ENCODE data around the gene LONP2.
A peak's percentile ranks its signal among the peaks of the same experiment; 100 is the strongest.

The LONP2 gene

GRCh38 chr16:48244080-48244862, at the start of gene LONP2:
Gene LONP2, plus strand, starts transcription at chr16:48244300. Its CDS starts 89 bp downstream, at chr16:48244389.
- in situ Hi-C loops (cut with MboI; ENCODE audit: low pct_unique_long_range_greater_than_20kb, low sequenced_read_pairs) = no loop called here
- DNase-seq = peak; percentile 91

DNA sequence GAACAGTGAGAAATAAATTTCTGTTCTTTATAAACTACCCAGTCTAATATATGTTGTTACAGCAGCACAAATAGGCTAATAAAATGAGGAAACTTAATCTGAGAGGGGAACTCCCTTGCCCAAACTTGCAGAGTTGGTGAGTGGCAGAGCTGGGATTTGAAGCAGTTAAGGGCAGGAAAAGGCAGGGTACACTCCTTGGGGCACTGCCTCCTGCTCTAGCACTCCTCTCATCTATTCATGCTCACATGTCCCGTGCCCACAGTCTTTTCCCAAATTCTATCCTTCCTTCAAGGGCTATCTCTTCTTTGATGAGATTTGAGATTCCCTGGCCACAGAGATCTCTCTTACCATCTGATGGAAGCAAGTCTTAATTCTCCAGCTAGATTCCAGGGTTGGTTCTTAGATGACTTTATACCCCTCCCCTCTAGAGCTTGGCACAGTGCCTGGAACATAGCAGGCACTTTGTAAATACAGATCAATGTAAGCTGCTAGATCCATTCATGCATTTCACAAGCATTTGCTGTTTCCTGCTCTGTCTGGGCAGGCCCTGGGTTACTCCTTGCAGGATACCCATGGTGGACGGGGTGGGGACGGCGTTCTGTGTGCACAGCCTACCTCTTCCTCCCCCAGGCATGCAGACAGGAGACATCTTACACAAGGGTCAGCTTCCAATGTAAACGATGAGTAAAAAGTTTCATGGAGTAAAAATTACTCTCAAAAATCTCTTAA, 49.1 kb upstream of the LONP2 start:
- peak; percentile 35 for DNase-seq
- in situ Hi-C loops (cut with MboI; ENCODE audit: low pct_unique_long_range_greater_than_20kb, low sequenced_read_pairs) = no loop called here

- in situ Hi-C loops (cut with MboI; ENCODE audit: low pct_unique_long_range_greater_than_20kb, low sequenced_read_pairs) = no loop called here
- no peak for DNase-seq
These were observed 46.8 kb upstream of the LONP2 start for GRCh38 chr16:48197294-48197693.

GRCh38 chr16:48201515-48202201, 42.4 kb upstream of the LONP2 start:
- peak; percentile 27 for DNase-seq
- in situ Hi-C loops (cut with MboI; ENCODE audit: low pct_unique_long_range_greater_than_20kb, low sequenced_read_pairs) = no loop called here

- in situ Hi-C loops (cut with MboI; ENCODE audit: low pct_unique_long_range_greater_than_20kb, low sequenced_read_pairs) = no loop called here
- DNase-seq = no peak
These were observed 39.9 kb upstream of the LONP2 start for GRCh38 chr16:48203974-48204824.

GRCh38 chr16:48204825-48205151, 39.3 kb upstream of the LONP2 start:
- DNase-seq = no peak
- in situ Hi-C loops (cut with MboI; ENCODE audit: low pct_unique_long_range_greater_than_20kb, low sequenced_read_pairs) = no loop called here

DNA sequence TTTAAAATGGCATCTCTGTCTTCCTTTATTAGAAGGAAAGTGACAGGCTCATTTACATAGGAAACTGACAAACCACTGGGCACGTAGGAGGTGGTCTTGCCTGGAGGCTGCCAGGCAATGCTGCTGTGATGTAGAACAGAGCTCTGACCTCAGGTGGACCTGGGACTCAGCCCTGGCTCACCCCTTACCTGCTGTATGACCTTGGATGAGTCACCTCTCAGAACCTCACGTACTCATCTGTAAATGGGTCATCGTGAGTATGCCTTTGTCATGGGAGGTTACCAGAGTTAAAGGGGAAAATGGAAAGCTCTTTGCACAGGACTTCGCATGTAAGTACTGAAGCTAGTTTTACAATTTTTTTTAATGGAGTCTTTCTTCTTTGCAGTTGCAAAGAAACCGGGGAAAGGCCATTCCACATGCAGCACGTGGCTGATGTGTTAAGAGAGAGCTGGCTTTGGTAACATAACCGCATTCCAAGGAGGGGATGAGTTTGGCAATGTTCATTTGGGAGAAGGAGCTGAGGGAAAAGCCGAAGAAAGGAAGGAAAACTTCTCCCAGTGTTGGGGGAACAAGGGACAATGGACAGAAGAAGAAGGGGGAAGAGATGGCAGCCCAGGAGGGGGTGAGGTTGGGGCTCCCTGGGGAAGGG, 37.4 kb upstream of the LONP2 start:
- no peak for DNase-seq
- in situ Hi-C loops (cut with MboI; ENCODE audit: low pct_unique_long_range_greater_than_20kb, low sequenced_read_pairs) = no loop called here

DNA sequence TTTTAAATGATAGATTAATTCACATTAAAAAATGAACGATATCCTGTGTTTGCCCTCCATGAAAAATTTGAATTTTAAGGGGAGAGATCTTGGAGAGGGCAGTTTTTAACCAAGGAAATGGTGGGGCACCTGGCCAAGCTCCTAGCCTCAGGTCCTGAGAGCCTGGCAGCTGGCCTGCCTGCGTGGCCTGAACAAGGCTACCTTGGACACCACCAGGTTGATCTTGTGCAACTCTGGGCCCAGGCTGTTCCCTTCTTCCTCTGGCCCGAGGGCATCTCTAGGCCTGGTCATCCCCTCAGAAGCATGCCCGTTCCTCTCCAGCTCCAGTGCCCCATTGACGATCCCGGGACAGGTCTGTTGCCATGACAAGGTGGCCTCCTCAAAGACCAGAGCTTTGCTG, 33.4 kb upstream of the LONP2 start:
- in situ Hi-C loops (cut with MboI; ENCODE audit: low pct_unique_long_range_greater_than_20kb, low sequenced_read_pairs) = no loop called here
- DNase-seq = no peak

GRCh38 chr16:48212033-48212432, 32.1 kb upstream of the LONP2 start:
- no peak for DNase-seq
- in situ Hi-C loops (cut with MboI; ENCODE audit: low pct_unique_long_range_greater_than_20kb, low sequenced_read_pairs) = no loop called here

DNA sequence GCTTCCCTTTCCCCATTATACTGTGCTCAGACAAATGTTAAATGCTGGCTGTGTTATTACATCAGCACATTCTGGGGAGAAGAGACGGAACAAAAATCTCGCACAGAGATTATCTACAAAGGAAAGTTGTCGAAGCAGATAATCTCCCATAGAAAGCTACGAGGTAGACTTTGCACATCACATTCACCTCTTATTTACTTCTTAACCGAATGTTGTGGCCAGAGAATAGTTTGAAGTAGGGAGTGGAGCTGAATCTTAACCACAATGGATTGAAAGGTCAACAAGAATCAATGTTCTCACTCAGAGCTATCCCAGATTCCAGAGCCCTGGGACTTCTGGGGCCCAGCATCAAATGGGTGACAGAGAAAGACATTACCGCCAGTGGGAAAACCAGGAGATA, 28.4 kb upstream of the LONP2 start:
- DNase-seq = no peak
- in situ Hi-C loops (cut with MboI; ENCODE audit: low pct_unique_long_range_greater_than_20kb, low sequenced_read_pairs) = no loop called here

GRCh38 chr16:48217708-48218107, 26.4 kb upstream of the LONP2 start:
- in situ Hi-C loops (cut with MboI; ENCODE audit: low pct_unique_long_range_greater_than_20kb, low sequenced_read_pairs) = no loop called here
- DNase-seq = no peak

DNA sequence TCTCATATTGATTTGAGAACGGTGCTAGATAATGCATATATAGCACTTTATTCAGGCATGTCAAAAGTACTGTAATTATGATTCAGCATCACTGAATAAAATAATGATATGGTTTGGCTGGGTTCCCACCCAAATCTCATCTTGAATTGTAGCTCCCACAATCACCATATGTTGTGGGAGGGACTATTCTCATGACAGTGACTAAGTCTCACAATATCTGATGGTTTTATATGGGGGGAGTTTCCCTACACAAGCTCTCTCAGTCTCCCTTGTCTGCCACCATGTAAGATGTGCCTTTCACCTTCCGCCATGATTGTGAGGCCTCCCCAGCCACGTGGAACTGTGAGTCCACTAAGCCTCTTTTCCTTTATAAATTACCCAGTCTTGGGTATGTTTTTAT, 25.6 kb upstream of the LONP2 start:
- no peak for DNase-seq
- in situ Hi-C loops (cut with MboI; ENCODE audit: low pct_unique_long_range_greater_than_20kb, low sequenced_read_pairs) = no loop called here

DNA sequence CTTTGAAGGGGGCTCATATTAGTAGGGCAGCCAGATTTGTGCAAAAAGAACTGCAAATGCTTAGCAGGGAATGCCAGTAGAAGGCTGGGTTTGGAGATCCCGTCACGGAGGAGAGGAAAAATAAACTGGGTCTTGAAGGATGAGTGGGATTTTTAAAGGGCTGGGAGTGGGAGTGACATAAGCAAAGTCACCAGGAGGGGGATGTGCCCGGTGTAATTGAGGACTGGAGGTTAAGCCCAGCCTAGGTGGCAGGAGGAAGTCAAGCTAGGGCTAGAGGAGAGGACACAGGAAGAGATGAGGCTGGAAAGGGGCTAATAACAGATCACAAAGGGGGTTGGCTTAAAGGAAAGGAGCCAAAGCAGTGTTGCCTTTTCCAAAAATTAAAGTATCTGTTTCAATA, 23.2 kb upstream of the LONP2 start:
- in situ Hi-C loops (cut with MboI; ENCODE audit: low pct_unique_long_range_greater_than_20kb, low sequenced_read_pairs) = no loop called here
- DNase-seq = no peak

- in situ Hi-C loops (cut with MboI; ENCODE audit: low pct_unique_long_range_greater_than_20kb, low sequenced_read_pairs) = no loop called here
- DNase-seq = no peak
These were observed 20.6 kb upstream of the LONP2 start for GRCh38 chr16:48223490-48223889.

DNA sequence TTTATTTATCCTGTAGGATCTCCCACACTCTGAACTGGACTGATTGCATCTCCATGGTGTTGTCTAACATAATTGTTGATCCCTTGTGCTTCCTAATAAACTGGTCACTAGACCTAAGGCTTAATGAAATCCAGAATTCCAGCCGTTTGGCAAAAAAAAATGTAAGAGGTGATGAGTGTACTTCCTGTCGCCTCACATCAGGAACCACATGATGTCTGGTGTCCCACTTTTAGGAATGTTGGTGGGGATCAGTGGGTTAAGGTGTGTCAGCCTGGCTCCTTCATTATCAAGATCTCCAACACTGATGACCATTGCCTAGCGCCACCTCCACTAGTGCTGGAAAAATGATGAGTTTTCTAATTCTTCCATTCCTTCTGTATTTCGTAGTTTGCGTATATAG, 18.6 kb upstream of the LONP2 start:
- in situ Hi-C loops (cut with MboI; ENCODE audit: low pct_unique_long_range_greater_than_20kb, low sequenced_read_pairs) = no loop called here
- DNase-seq = no peak

- peak; percentile 45 for DNase-seq
- in situ Hi-C loops (cut with MboI; ENCODE audit: low pct_unique_long_range_greater_than_20kb, low sequenced_read_pairs) = no loop called here
These were observed 12.2 kb upstream of the LONP2 start for GRCh38 chr16:48231727-48232492.

DNA sequence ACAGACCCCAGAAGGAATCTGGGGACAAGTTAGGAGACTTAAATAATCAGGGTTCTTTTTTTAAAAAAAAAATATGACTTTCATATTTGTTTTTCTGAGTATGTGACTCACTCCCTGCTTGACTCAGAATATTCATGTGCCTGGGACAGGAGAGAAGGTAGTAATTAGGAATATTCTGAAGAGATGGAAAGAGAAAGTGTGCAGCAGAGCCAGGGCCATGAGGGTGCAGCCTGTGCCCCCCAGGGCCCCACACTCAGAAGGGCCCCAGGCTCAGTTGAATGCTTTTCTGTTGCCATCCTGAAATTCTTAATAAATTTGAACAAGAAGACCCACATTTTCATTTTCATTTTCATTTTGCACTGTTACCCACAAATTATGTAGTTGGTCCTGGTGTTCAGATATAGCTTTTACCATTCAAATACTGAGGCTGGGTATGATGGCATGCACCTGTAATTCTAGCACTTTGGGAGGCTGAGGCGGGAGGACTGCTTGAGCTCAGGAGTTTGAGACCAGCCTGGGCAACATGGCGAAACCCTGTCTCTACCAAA, 11.5 kb upstream of the LONP2 start:
- DNase-seq = no peak
- in situ Hi-C loops (cut with MboI; ENCODE audit: low pct_unique_long_range_greater_than_20kb, low sequenced_read_pairs) = no loop called here

GRCh38 chr16:48234630-48235029, 9.5 kb upstream of the LONP2 start:
- in situ Hi-C loops (cut with MboI; ENCODE audit: low pct_unique_long_range_greater_than_20kb, low sequenced_read_pairs) = no loop called here
- no peak for DNase-seq

Measured in KBM-7 (cell line).